Camera-type eye (tissue), 1 donor: ENCODE measurements around the gene CAMK2D. TPM values are rescaled to one million over a fixed set of nuclear protein-coding genes. Genes with fewer than 3 reads are reported as not detected.

Experiments used
- total RNA-seq: library from RNA; depleted of rRNA; stranded (reverse); fragments of >200 nt; gene quantifications from one replicate; pipeline ENCODE4 v1.2.3, GENCODE V29; 2014

The CAMK2D gene
- 119 TPM for total RNA-seq

GRCh38 chr4:113761620-113762185 lies at the start of gene CAMK2D:
CAMK2D (minus strand) TSS chr4:113761738; CDS start chr4:113761068, 670 bp downstream.

Other genes with a start within 250 kb of the CAMK2D start
- gene ARSJ, start 217.9 kb upstream of the CAMK2D start, total RNA-seq = 6.1 TPM